Panc1 (cell line): ENCODE data around the gene IL1RAP. TPM values are rescaled to one million over a fixed set of nuclear protein-coding genes. Genes with fewer than 3 reads are reported as not detected.

Source experiments
- ATAC-seq: fragments of 200-7000 bp; cut with Tn5 transposase; 2 replicates; pipeline ENCODE4 v1.9.1; 2020; ENCODE audit warnings: mild to moderate bottlenecking, moderate library complexity
- BruUV-seq: library from RNA; stranded (reverse); fragments of 400-500 nt; replicated peaks from 2 replicates; lab custom pipeline; 2021; lab: Mats Ljungman, UMichigan
- CTCF ChIA-PET: fragments of 300-600 bp; sonication (Branson Sonifier 250); formaldehyde crosslinking; loops from one replicate; lab custom pipeline; 2022; ENCODE audit warnings: antibody characterized with exemption; lab: Charles Lee
- POLR2A ChIA-PET: fragments of 300-600 bp; sonication (Branson Sonifier 250); formaldehyde crosslinking; loops from one replicate; lab custom pipeline; 2022; ENCODE audit warnings: antibody characterized with exemption; lab: Charles Lee
- DNase-seq: peaks from one replicate; pipeline ENCODE4 v3.0.0-alpha.2; 2010; ENCODE audit warnings: low read depth, low spot score
- H3K27ac ChIP-seq: 2 replicates; pipeline ENCODE4 v1.5.1; 2011; ENCODE audit warnings: mild to moderate bottlenecking, low read length, inconsistent platforms
- H3K27me3 ChIP-seq: fragments of 200-500 bp; sonication (Bioruptor generic); 2 replicates; pipeline ENCODE4 v1.6.0; 2014; ENCODE audit warnings: low read length, inconsistent platforms; ENCODE audit not compliant: control insufficient read depth, insufficient read depth
- H3K36me3 ChIP-seq: fragments of 200-500 bp; sonication (Bioruptor generic); 2 replicates; pipeline ENCODE4 v1.5.1; 2014; ENCODE audit warnings: inconsistent platforms, mild to moderate bottlenecking, low read length, moderate library complexity; ENCODE audit not compliant: control insufficient read depth, insufficient read depth
- H3K4me1 ChIP-seq: 2 replicates; pipeline ENCODE4 v1.5.1; 2011; ENCODE audit warnings: inconsistent platforms, mild to moderate bottlenecking, low read length, moderate library complexity; ENCODE audit not compliant: control insufficient read depth, insufficient read depth
- H3K4me3 ChIP-seq, 2 experiments: 2 replicates each; pipeline ENCODE4 v1.5.1; 2011 to 2012; ENCODE audit warnings: low read depth in 2 of 2, low read length in 2 of 2, mild to moderate bottlenecking in 2 of 2, inconsistent platforms in 1 of 2, moderate library complexity in 1 of 2
- H3K9me3 ChIP-seq: fragments of 200-500 bp; sonication (Bioruptor generic); 2 replicates; pipeline ENCODE4 v1.5.1; 2014; ENCODE audit warnings: low read depth, mild to moderate bottlenecking, inconsistent platforms, low read length, moderate library complexity; ENCODE audit not compliant: control insufficient read depth, insufficient read depth
- POLR2AphosphoS5 ChIP-seq: IDR thresholded peaks from 2 replicates; pipeline ENCODE4 v1.6.1; 2012; ENCODE audit warnings: mild to moderate bottlenecking, low read depth, low read length, moderate library complexity
- SIN3A ChIP-seq: IDR thresholded peaks from 2 replicates; pipeline ENCODE4 v1.6.1; 2012; ENCODE audit warnings: low read depth, mild to moderate bottlenecking, low read length, moderate library complexity, borderline replicate concordance; ENCODE audit not compliant: insufficient read depth
- TCF7L2 ChIP-seq: IDR thresholded peaks from 2 replicates; pipeline ENCODE4 v1.6.1; 2011; ENCODE audit warnings: mild to moderate bottlenecking, low read depth, low read length, inconsistent platforms
- in situ Hi-C: cut with HindIII; loops from 2 replicates; pipeline ENCODE4 v1.10.0; 2016; ENCODE audit warnings: low sequenced_read_pairs, low pct_unique_long_range_greater_than_20kb
- intact Hi-C: fragments of 100-400 bp; cut with micrococcal nuclease; formaldehyde crosslinking; loops from one replicate; pipeline ENCODE4 v1.10.0; 2022; ENCODE audit not compliant: unreplicated experiment
- total RNA-seq: library from RNA; stranded (reverse); gene quantifications from one replicate; pipeline ENCODE4 v1.2.1, GENCODE V29; 2021; ENCODE audit not compliant: unreplicated experiment
- TF ChIP-seq, protein P1 (sequence below), 2 experiments: IDR thresholded peaks; 2 replicates each; pipeline ENCODE4 v1.6.1; 2011 to 2012; ENCODE audit warnings: low read depth in 2 of 2, control low read depth in 1 of 2, low read length in 1 of 2, mild to moderate bottlenecking in 1 of 2, moderate library complexity in 1 of 2; ENCODE audit not compliant: insufficient read depth in 1 of 2
- TF ChIP-seq, protein P2 (sequence below): fragments of 450-650 bp; IDR thresholded peaks from 2 replicates; pipeline ENCODE4 v1.5.1; 2017; ENCODE audit warnings: mild to moderate bottlenecking

Gene IL1RAP
- total RNA-seq, 1 experiment from 2014 or later: 5.2 TPM

DNA sequence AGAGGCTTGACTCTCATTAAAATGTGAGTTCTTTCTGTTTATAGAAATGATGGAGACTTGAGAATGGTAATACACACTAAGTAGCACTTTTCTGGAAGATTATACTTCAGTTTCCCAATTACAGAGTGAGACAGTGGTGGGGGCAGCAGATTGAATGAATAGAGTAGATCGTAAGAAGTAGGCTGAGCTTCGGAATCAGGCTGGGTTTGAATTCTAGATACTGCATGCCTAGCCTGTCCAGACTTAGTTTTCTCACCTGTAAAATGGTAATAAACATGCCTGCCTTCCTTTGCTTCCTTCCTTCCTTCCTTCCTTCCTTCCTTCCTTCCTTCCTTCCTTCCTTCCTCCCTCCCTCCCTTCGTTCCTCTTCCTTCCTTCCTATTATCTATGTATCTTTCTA is 8.1 kb downstream of the IL1RAP start:
- Histone ChIP-seq H3K36me3 (no peaks in the 10 kb centered on the region), H3K9me3 (no peaks in the 10 kb centered on the region), H3K4me1 (no peaks in the 10 kb centered on the region), H3K27me3 (no peaks in the 10 kb centered on the region), H3K27ac (no peak overlapping the region), H3K4me3 (no peak overlapping the region)
- CTCF ChIA-PET: no interaction called here
- DNase-seq: no peak
- TF ChIP-seq SIN3A: no peak
- TF ChIP-seq POLR2AphosphoS5: no peak
- no peak for TF ChIP-seq TCF7L2
- TF ChIP-seq, protein P1, sequence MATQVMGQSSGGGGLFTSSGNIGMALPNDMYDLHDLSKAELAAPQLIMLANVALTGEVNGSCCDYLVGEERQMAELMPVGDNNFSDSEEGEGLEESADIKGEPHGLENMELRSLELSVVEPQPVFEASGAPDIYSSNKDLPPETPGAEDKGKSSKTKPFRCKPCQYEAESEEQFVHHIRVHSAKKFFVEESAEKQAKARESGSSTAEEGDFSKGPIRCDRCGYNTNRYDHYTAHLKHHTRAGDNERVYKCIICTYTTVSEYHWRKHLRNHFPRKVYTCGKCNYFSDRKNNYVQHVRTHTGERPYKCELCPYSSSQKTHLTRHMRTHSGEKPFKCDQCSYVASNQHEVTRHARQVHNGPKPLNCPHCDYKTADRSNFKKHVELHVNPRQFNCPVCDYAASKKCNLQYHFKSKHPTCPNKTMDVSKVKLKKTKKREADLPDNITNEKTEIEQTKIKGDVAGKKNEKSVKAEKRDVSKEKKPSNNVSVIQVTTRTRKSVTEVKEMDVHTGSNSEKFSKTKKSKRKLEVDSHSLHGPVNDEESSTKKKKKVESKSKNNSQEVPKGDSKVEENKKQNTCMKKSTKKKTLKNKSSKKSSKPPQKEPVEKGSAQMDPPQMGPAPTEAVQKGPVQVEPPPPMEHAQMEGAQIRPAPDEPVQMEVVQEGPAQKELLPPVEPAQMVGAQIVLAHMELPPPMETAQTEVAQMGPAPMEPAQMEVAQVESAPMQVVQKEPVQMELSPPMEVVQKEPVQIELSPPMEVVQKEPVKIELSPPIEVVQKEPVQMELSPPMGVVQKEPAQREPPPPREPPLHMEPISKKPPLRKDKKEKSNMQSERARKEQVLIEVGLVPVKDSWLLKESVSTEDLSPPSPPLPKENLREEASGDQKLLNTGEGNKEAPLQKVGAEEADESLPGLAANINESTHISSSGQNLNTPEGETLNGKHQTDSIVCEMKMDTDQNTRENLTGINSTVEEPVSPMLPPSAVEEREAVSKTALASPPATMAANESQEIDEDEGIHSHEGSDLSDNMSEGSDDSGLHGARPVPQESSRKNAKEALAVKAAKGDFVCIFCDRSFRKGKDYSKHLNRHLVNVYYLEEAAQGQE (IDR thresholded peaks at IDR 0.05; ENCODE audit: insufficient read depth in 1 of 2, low read depth in 2 of 2, low read length in 1 of 2): no peak
- TF ChIP-seq, protein P2, sequence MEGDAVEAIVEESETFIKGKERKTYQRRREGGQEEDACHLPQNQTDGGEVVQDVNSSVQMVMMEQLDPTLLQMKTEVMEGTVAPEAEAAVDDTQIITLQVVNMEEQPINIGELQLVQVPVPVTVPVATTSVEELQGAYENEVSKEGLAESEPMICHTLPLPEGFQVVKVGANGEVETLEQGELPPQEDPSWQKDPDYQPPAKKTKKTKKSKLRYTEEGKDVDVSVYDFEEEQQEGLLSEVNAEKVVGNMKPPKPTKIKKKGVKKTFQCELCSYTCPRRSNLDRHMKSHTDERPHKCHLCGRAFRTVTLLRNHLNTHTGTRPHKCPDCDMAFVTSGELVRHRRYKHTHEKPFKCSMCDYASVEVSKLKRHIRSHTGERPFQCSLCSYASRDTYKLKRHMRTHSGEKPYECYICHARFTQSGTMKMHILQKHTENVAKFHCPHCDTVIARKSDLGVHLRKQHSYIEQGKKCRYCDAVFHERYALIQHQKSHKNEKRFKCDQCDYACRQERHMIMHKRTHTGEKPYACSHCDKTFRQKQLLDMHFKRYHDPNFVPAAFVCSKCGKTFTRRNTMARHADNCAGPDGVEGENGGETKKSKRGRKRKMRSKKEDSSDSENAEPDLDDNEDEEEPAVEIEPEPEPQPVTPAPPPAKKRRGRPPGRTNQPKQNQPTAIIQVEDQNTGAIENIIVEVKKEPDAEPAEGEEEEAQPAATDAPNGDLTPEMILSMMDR: no peak
- in situ Hi-C loops (no loop called here), intact Hi-C loops (no loop called here)
- no TSS peak for BruUV-seq
- no peak for ATAC-seq
- POLR2A ChIA-PET: no interaction called here

DNA sequence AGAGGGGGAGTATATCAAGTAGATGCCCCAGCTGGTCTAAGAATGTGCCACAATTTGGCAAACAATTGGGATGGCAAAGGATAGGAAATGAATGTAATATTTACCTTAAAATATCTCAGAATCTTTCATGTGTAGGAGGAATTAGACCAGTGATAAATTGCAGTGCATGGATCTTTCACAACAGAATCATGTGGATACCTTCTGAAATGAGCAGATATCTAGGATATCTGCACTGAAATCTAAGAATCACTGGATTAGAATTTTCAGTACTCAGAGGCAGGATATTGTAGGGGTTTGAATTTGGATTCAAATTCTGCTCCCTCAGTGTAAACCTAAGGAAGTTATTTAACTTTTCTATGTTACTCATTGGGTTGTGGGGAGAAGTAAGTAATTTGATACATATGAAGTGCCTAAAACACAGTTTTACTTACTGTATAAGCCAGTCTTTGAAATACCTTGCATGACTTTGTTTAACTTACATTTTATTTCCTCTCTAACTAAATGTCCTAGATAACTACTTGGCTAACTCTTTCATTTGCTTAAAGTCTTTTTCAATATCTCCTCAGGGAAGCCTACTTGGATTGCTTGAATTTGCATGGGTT is 8.8 kb downstream of the IL1RAP start:
- DNase-seq (no peak), ATAC-seq (no peak)
- CTCF ChIA-PET: no interaction called here
- H3K36me3 ChIP-seq: no peaks in the 10 kb centered on the region
- intact Hi-C loops (no loop called here), in situ Hi-C loops (no loop called here)
- no peaks in the 10 kb centered on the region for H3K27me3 ChIP-seq
- no peaks in the 10 kb centered on the region for H3K4me1 ChIP-seq
- POLR2A ChIA-PET: no interaction called here
- H3K4me3 ChIP-seq: no peak overlapping the region
- TF ChIP-seq SIN3A (no peak), TCF7L2 (no peak), POLR2AphosphoS5 (no peak)
- TF ChIP-seq, protein P1 (IDR thresholded peaks at IDR 0.05; ENCODE audit: insufficient read depth in 1 of 2, low read depth in 2 of 2, low read length in 1 of 2): no peak
- TF ChIP-seq, protein P2: no peak
- no TSS peak for BruUV-seq
- H3K9me3 ChIP-seq: no peaks in the 10 kb centered on the region
- H3K27ac ChIP-seq: no peak overlapping the region
